ENCODE results near the gene UQCC2. TPM values are rescaled to one million over a fixed set of nuclear protein-coding genes. Genes with fewer than 3 reads are reported as not detected.

UQCC2 gene
- total RNA-seq, 1 donor from 2014 or later = 137 TPM

DNA sequence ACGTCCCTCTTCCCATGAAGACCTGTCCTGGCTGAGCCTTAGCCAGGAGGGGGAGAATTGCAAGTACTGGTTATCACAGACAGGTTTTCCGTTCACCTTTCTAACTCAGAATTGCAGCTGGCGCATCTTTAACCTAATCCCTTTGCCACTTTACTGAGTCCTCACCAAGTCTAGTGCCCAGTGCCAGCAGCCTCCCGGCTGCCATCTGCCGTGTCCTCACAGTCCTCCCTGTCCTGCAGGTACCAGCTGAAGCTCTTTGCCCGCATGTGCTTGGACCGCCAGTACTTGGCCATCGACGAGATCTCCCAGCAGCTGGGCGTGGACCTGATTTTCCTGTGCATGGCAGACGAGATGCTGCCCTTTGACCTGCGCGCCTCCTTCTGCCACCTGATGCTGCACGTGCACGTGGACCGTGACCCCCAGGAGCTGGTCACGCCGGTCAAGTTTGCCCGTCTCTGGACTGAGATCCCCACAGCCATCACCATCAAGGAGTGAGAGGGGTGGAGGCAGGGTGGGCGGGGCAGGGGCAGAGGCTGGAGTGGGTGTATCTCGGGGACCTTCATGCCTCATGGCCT lies 41.3 kb downstream of the UQCC2 start:
- Mint-ChIP-seq H3K36me3 (ENCODE audit: low read depth) (peaks cover 31% of the 10 kb centered on the region), H3K27me3 (no peaks in the 10 kb centered on the region), H3K27ac (no peak overlapping the region), H3K9me3 (no peaks in the 10 kb centered on the region), H3K4me1 (peaks cover 13% of the 10 kb centered on the region), H3K4me3 (no peak overlapping the region)
- intact Hi-C loops (cut with micrococcal nuclease) = no loop called here
- no peak for DNase-seq

DNA sequence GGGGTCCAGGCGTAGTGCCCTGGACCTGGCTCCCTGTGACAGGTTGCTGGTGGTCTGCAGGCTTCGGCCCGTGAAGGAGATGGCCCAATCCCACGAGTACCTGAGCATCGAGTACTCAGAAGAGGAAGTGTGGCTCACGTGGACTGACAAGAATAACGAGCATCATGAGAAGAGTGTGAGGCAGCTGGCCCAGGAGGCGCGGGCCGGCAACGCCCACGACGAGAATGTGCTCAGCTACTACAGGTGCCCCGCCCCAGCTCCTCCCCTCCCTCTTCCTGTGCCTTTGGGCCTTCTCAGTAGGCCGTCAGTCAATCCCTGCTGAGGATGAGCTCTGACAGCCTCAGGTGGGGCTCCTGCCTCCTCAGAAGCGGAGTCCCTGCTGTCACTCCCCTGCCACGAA lies 42.6 kb downstream of the UQCC2 start:
- Mint-ChIP-seq H3K36me3 (ENCODE audit: low read depth) (peaks cover 30% of the 10 kb centered on the region), H3K27me3 (no peaks in the 10 kb centered on the region), H3K9me3 (no peaks in the 10 kb centered on the region), H3K27ac (no peak overlapping the region), H3K4me3 (no peak overlapping the region), H3K4me1 (peaks cover 13% of the 10 kb centered on the region)
- intact Hi-C loops (cut with micrococcal nuclease) = no loop called here
- peak; percentile 91 for DNase-seq

DNA sequence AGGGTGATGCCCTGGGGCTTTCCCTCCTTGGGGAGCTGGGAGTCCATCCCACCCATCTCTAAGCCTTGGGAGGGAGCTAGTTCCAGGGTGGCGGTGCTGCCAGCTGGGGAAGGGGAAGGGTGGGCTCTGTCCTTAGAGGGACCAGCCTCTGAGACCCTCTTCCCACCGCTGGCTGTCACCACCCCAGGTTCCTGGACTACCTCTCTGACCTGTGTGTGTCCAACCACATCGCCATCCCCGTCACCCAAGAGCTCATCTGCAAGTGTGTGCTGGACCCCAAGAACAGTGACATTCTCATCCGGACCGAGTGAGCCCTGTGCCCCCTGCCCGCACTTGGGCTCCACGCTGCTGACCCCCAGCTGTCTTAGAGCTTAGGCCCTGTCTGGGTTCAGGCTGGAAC lies 43.2 kb downstream of the UQCC2 start:
- H3K36me3 Mint-ChIP-seq (ENCODE audit: low read depth) = peaks cover 34% of the 10 kb centered on the region
- H3K4me3 Mint-ChIP-seq = no peak overlapping the region
- H3K27me3 Mint-ChIP-seq = no peaks in the 10 kb centered on the region
- DNase-seq = no peak
- intact Hi-C loops (cut with micrococcal nuclease) = no loop called here
- peaks cover 13% of the 10 kb centered on the region for H3K4me1 Mint-ChIP-seq
- H3K27ac Mint-ChIP-seq = no peak overlapping the region
- H3K9me3 Mint-ChIP-seq = no peaks in the 10 kb centered on the region

DNA sequence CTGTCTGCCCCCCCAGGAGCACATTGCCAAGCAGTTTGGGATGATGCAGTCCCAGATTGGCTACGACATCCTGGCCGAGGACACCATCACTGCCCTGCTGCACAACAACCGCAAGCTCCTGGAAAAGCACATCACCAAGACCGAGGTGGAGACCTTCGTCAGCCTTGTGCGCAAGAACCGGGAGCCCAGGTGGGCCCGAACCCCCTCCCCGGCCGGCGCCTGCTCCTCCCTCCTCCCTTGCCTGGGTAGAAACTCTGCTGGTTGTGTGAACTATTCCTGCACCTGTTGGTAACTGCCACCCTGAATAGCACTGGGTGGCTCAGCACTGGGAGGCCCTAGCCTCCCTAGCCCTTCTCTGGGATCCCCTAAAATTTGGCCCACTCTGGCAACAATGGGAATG lies 43.7 kb downstream of the UQCC2 start:
- no peak overlapping the region for H3K4me3 Mint-ChIP-seq
- no peak overlapping the region for H3K27ac Mint-ChIP-seq
- no peaks in the 10 kb centered on the region for H3K9me3 Mint-ChIP-seq
- no peak for DNase-seq
- H3K36me3 Mint-ChIP-seq (ENCODE audit: low read depth) = peaks cover 36% of the 10 kb centered on the region
- H3K4me1 Mint-ChIP-seq = peaks cover 13% of the 10 kb centered on the region
- intact Hi-C loops (cut with micrococcal nuclease) = no loop called here
- no peaks in the 10 kb centered on the region for H3K27me3 Mint-ChIP-seq

DNA sequence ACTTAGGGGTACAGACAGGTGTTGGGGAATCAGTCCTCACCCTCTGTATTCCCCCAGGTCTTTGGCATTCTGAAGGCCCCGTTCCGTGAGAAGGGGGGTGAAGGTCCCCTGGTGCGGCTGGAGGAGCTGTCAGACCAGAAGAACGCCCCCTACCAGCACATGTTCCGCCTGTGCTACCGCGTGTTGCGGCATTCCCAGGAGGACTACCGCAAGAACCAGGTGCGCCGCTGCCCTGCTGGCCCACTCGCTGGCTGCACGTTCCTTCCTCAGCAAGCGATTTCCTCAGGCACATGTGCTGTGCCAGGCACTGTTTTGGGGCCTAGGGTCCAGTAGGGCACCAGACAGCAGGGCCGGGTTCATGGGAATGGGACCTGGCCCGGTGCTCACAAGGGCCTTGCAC lies 44.4 kb downstream of the UQCC2 start:
- Mint-ChIP-seq H3K36me3 (ENCODE audit: low read depth) (peaks cover 37% of the 10 kb centered on the region), H3K4me1 (peaks cover 13% of the 10 kb centered on the region), H3K9me3 (no peaks in the 10 kb centered on the region), H3K4me3 (no peak overlapping the region), H3K27ac (no peak overlapping the region), H3K27me3 (no peaks in the 10 kb centered on the region)
- no peak for DNase-seq
- intact Hi-C loops (cut with micrococcal nuclease) = no loop called here

DNA sequence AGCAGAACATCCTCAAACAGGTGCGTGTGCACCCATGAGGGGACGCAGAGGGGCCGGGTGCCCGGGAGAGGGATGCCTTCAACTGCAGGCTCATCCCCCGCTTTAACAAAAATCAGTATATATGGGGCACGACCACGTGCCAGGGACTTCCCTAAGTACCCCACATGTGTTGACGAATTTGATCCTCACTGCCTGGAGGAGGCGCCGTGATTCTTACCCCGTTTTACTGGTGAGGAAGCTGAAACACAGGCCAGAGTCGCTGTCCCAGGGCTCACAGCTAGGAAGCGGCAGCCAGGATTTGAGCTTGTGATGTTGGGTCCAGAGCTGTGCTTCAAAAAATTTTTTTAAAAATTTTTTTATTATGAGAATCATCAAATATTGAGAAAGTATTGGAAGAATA lies 45.5 kb downstream of the UQCC2 start:
- H3K27me3 Mint-ChIP-seq = no peaks in the 10 kb centered on the region
- peaks cover 33% of the 10 kb centered on the region for H3K36me3 Mint-ChIP-seq (ENCODE audit: low read depth)
- no peak overlapping the region for H3K4me3 Mint-ChIP-seq
- no peaks in the 10 kb centered on the region for H3K9me3 Mint-ChIP-seq
- peaks cover 13% of the 10 kb centered on the region for H3K4me1 Mint-ChIP-seq
- no peak overlapping the region for H3K27ac Mint-ChIP-seq
- DNase-seq = no peak
- intact Hi-C loops (cut with micrococcal nuclease) = no loop called here

DNA sequence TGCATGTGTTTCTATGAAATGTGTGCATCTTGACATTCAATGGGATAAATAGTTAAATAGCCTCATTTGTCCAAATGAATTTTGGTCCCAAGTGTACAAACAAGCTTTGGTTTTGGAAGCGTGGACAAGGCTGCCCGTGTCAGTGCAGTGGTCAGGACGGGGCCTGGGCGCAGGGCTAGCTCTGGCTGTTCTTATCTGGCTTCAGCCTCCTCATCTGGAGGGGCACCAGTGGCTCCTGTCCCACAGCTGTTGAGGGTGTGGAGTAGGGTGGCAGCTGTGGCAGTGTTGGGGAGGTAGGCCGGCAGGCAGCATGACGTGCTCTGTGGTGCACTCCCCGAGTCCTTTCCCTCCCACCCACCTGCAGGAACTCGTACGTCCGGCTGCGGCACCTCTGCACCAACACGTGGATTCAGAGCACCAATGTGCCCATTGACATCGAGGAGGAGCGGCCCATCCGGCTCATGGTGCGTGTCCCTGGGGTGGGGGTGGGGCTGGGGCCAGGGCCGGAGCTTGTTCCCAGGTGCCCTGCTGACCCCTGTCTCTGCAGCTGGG lies 46.9 kb downstream of the UQCC2 start:
- no peak overlapping the region for H3K4me3 Mint-ChIP-seq
- no peak overlapping the region for H3K27ac Mint-ChIP-seq
- H3K27me3 Mint-ChIP-seq = no peaks in the 10 kb centered on the region
- H3K36me3 Mint-ChIP-seq (ENCODE audit: low read depth) = peaks cover 33% of the 10 kb centered on the region
- peaks cover 12% of the 10 kb centered on the region for H3K4me1 Mint-ChIP-seq
- intact Hi-C loops (cut with micrococcal nuclease) = no loop called here
- H3K9me3 Mint-ChIP-seq = no peaks in the 10 kb centered on the region
- no peak for DNase-seq

DNA sequence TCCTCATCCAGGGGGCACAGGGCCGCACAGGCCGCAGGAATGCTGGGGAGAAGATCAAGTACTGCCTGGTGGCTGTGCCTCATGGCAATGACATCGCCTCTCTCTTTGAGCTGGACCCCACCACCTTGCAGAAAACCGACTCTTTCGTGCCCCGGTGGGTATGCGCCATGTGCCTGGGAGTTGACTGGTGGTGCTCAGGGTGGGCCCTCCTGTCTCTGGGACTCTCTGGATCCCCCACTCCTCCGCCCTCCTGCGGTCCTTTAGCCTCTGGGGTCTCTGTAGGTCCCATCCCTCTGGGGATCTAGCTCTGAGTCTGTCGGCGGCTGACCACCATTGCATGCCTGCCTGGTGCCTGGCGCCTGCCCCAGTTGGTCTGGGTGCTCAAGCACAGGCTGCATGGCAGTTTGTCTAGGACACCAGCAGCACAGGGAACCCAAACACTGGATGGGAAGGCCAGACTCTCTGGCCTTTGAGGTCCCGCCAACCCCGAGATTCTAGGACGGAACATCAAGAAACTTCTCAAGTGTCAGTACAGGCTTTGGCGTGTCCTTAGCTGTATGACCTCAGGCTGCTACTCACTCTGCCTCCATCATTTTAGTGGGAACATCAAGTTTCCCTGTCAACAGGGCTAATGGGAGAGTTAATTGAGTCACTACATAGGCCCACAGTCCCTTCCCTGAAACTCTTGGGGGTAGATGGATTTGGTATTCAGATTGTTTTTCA lies 47.6 kb downstream of the UQCC2 start:
- no peak for DNase-seq
- no peak overlapping the region for H3K4me3 Mint-ChIP-seq
- H3K27me3 Mint-ChIP-seq = no peaks in the 10 kb centered on the region
- no peak overlapping the region for H3K27ac Mint-ChIP-seq
- H3K4me1 Mint-ChIP-seq = peaks cover 8% of the 10 kb centered on the region
- peaks cover 28% of the 10 kb centered on the region for H3K36me3 Mint-ChIP-seq (ENCODE audit: low read depth)
- intact Hi-C loops (cut with micrococcal nuclease) = no loop called here
- no peaks in the 10 kb centered on the region for H3K9me3 Mint-ChIP-seq

DNA sequence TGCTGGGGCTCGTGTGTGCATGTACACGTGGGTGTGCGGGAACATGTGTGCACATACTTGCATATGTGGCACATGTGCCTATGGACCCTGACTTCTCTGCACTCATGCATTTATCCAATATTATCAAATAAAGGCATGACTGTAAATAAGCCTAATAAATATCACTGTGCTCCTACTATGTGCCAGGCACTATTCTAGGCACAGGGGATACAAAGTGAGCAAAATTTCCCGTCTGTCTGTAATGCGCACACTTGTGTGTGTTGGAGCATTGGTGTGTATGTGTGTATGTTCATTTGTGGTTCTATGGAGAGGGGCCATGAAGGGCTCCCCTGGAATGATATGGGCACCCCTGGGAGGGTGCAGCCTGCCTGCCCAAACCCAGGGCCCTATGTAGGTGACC lies 48.5 kb downstream of the UQCC2 start:
- no peaks in the 10 kb centered on the region for H3K4me1 Mint-ChIP-seq
- no peaks in the 10 kb centered on the region for H3K27me3 Mint-ChIP-seq
- no peak overlapping the region for H3K4me3 Mint-ChIP-seq
- intact Hi-C loops (cut with micrococcal nuclease) = no loop called here
- peaks cover 30% of the 10 kb centered on the region for H3K36me3 Mint-ChIP-seq (ENCODE audit: low read depth)
- H3K9me3 Mint-ChIP-seq = no peaks in the 10 kb centered on the region
- H3K27ac Mint-ChIP-seq = no peak overlapping the region
- DNase-seq = no peak

DNA sequence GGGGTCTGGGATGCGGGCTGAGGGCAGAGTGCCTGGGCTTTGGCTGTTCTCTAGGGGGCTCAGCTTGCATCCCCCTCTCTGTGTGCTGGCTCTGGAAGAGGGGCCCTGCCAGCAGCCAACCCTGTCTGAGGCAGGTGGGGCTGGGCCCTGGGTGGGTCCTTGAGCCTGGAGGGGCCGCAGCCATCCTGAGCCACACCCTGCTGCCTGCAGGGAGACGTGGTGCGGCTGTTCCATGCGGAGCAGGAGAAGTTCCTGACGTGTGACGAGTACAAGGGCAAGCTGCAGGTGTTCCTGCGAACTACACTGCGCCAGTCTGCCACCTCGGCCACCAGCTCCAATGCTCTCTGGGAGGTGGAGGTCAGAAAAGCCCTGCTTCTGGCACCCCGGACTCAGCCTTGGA lies 49.2 kb downstream of the UQCC2 start:
- intact Hi-C loops (cut with micrococcal nuclease) = no loop called here
- Mint-ChIP-seq H3K36me3 (ENCODE audit: low read depth) (peaks cover 31% of the 10 kb centered on the region), H3K27ac (no peak overlapping the region), H3K9me3 (no peaks in the 10 kb centered on the region), H3K27me3 (no peaks in the 10 kb centered on the region), H3K4me3 (no peak overlapping the region), H3K4me1 (no peaks in the 10 kb centered on the region)
- no peak for DNase-seq

DNA sequence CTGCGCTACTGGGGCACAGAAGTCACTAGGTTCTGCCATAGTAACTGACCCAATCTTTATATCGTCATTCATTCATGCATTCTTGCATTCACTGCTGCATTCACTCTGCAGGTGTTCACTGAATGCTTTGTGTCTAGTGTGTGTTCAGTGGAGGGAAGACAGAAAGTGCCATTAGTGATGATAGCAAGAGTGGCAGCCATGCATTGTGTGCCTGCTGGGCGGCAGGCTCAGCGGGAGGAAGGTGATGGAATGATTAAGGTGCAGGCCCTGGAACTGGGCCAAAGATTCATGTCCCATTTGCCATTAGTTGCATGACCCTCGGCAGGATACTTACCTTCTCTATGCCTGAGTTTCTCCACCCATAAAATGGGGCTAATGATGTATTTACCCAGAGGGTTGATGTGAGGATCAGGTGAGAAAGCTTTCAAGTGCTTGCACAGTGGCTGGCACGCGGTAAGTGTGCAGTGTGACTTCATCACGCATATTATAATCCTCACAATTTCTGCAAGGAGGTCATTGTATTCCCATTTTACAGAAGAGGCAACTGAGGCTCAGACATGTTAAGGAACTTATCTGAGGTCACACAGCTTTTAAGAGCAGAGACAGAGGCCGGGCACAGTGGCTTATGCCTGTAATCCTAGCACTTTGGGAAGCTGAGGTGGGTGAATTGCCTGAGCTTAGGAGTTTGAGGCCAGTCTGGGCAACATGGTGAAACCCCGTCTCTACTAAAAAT lies 50.2 kb downstream of the UQCC2 start:
- intact Hi-C loops (cut with micrococcal nuclease) = no loop called here
- no peak for DNase-seq
- Mint-ChIP-seq H3K4me3 (no peak overlapping the region), H3K9me3 (no peaks in the 10 kb centered on the region), H3K27me3 (no peaks in the 10 kb centered on the region), H3K36me3 (ENCODE audit: low read depth) (peaks cover 32% of the 10 kb centered on the region), H3K4me1 (no peaks in the 10 kb centered on the region), H3K27ac (peak overlapping the region; percentile 58)

DNA sequence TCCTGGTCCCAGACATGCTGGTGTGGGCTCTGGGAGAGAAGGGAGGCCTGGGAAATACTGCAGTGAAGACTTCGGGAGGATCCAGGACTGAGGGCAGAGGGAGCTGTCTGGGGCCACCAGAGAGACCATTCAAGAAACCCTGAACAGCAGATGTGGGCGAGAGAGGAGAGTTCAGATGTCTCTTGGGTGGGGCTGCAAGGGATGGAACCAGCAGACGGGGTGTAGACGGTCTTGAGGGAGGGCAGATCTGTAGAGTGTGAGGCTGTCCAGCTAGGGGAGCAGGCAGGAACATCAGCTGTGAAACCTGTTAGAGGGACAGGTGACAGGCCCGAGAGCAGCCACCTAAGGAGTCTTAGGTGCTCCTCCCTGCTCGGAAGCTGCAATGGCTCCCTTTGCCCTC lies 51.5 kb downstream of the UQCC2 start:
- H3K4me3 Mint-ChIP-seq = no peak overlapping the region
- no peaks in the 10 kb centered on the region for H3K27me3 Mint-ChIP-seq
- DNase-seq = no peak
- H3K36me3 Mint-ChIP-seq (ENCODE audit: low read depth) = peaks cover 31% of the 10 kb centered on the region
- no peak overlapping the region for H3K27ac Mint-ChIP-seq
- no peaks in the 10 kb centered on the region for H3K4me1 Mint-ChIP-seq
- no peaks in the 10 kb centered on the region for H3K9me3 Mint-ChIP-seq
- intact Hi-C loops (cut with micrococcal nuclease) = no loop called here

DNA sequence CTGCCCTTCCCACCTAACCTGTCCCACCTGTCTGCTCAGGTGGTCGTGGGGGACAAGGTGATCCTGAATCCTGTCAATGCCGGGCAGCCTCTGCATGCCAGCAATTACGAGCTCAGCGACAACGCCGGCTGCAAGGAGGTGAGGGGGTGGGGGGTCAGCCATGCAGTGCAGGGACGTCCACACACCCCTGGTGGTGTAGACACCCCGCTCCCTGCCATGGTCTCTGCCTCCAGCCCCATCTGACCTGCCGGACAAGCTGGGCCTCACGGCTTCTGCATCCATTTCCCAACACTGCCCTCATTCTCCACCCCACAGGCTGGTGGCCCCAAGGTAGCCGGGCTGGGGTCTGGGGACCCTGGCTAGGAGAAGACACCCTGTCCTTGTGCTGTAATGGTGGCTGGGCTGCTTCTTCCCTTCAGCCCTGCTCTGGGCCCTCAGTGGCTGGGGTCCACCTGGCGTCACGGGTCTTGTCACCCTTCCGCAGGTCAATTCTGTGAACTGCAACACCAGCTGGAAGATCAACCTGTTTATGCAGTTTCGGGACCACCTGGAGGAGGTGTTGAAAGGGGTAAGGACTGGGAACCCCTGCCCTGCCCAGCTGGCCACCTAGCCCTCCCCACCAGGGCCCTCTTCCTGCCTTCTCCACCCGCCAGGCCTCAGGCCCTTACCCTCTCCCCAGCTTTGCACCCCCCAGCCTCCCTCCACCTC lies 52.4 kb downstream of the UQCC2 start:
- no peaks in the 10 kb centered on the region for H3K9me3 Mint-ChIP-seq
- no peak for DNase-seq
- H3K27me3 Mint-ChIP-seq = no peaks in the 10 kb centered on the region
- peaks cover 29% of the 10 kb centered on the region for H3K36me3 Mint-ChIP-seq (ENCODE audit: low read depth)
- H3K4me3 Mint-ChIP-seq = no peak overlapping the region
- intact Hi-C loops (cut with micrococcal nuclease) = no loop called here
- peaks cover 2% of the 10 kb centered on the region for H3K4me1 Mint-ChIP-seq
- no peak overlapping the region for H3K27ac Mint-ChIP-seq

DNA sequence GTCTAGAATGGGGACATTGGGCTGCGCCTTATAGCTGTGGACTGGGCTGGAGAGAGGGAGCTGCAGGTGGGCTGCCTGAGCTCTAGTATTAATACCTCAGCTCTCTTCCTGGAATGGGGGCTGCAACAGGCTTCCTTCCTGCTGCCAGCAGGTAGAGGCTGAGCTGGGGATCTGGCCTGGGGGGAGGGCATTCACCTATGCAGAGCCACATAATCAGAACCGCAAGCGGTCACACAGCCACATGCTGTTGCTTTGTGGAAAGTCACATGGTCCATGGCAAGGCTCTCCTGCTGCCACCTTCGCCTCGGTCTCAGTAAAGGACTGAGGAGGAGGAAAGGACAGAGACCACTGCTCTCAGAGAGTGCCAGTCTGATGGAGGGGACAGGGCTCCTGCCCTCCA lies 54.7 kb downstream of the UQCC2 start:
- Mint-ChIP-seq H3K27me3 (no peaks in the 10 kb centered on the region), H3K4me3 (no peak overlapping the region), H3K27ac (no peak overlapping the region), H3K4me1 (peaks cover 2% of the 10 kb centered on the region), H3K9me3 (no peaks in the 10 kb centered on the region), H3K36me3 (ENCODE audit: low read depth) (peaks cover 19% of the 10 kb centered on the region)
- intact Hi-C loops (cut with micrococcal nuclease) = no loop called here
- no peak for DNase-seq
